T-helper 17 cell (primary cell): ENCODE results near the gene NPVF. TPM values are rescaled to one million over a fixed set of nuclear protein-coding genes. Genes with fewer than 3 reads are reported as not detected.

Experiments
- ATAC-seq: fragments of 150-1000 bp; cut with Tn5 transposase; 2 replicates; pipeline ENCODE4 v1.10.0; 2021; ENCODE audit warnings: mild to moderate bottlenecking, moderate library complexity
- DNase-seq, 3 donors: peaks; one replicate each; pipeline versions ENCODE4 v3.0.0 to v3.0.0-alpha.2; 2020 to 2021
- H3K9me3 ChIP-seq: one replicate; pipeline ENCODE4 v1.7.0; 2013; ENCODE audit warnings: low read length, mild to moderate bottlenecking; ENCODE audit not compliant: control insufficient read depth, poor library complexity, severe bottlenecking
- H3K27ac Mint-ChIP-seq: one replicate; pipeline ENCODE4 v1.8.0; 2022; ENCODE audit warnings: mild to moderate bottlenecking, moderate library complexity, mixed read lengths
- H3K27me3 Mint-ChIP-seq: one replicate; pipeline ENCODE4 v1.8.0; 2022; ENCODE audit warnings: mixed read lengths
- H3K36me3 Mint-ChIP-seq: one replicate; pipeline ENCODE4 v1.8.0; 2022; ENCODE audit warnings: low read depth, mixed read lengths
- H3K4me1 Mint-ChIP-seq: one replicate; pipeline ENCODE4 v1.8.0; 2022; ENCODE audit warnings: mild to moderate bottlenecking, mixed read lengths
- H3K4me3 Mint-ChIP-seq: one replicate; pipeline ENCODE4 v1.8.0; 2022; ENCODE audit warnings: mild to moderate bottlenecking, moderate library complexity, mixed read lengths
- total RNA-seq, 4 donors: library from RNA in 2 of 4; stranded (reverse) in 2 of 4; gene quantifications; one replicate each; pipeline ENCODE4 v1.2.3 and lab custom pipeline; 2022 to 2026

The NPVF gene, protein sequence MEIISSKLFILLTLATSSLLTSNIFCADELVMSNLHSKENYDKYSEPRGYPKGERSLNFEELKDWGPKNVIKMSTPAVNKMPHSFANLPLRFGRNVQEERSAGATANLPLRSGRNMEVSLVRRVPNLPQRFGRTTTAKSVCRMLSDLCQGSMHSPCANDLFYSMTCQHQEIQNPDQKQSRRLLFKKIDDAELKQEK
- total RNA-seq (not detected), total RNA-seq (lab: John Stamatoyannopoulos, UW) (0 reads per million in 2 donors)

DNA sequence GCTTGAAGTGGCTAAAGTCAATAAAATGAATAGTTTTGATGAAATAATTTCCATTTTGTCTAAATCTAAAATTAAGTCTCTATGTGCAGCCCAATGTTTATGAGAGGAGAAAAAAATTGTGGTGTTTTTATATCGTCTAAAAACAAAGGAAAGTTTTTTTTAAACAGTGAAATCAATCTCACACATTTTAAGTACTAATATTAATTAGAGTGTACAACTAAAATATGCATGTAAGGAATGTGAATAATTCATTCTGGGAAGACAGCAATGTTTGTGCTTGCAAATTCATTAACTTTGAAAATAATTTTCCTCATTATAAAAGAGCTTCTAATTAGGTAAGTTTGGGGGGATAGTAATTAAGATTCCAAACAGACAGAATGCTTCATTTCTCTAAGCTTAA, at the start of gene NPVF:
TSS of gene NPVF (minus strand) at position 101 of the 400 bp plus-strand sequence. CDS start at position 54, 47 bp downstream.
- ATAC-seq (no peak), DNase-seq (no peak)
- Mint-ChIP-seq H3K4me3 (no peak within 1 kb of the TSS), H3K36me3 (peaks cover 2% of the 10 kb centered on the region), H3K27me3 (peaks cover 54% of the 10 kb centered on the region), H3K4me1 (no peaks in the 10 kb centered on the region), H3K27ac (no peak within 1 kb of the TSS)
- peaks cover 2% of the 10 kb centered on the region for H3K9me3 ChIP-seq

DNA sequence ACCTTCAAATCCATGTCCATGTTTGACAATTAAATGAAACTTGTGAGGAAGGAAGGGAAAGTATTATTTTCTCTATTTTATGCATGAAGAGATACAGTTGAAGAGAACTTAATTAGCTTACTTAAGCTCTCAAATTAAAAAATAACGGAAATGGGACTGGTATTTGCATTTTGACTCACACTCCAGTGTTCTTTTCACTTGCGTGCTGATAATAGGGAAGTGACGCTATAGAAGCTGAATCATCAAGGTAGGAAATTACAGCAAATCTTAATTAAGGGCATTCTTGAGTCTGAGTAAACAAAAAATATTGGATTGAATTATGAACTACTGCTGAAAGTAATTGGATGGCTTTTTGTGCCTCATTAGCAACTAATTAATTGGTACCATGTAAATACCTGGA, 44.0 kb upstream of the NPVF start:
- no peaks in the 10 kb centered on the region for H3K4me1 Mint-ChIP-seq
- H3K9me3 ChIP-seq: no peaks in the 10 kb centered on the region
- ATAC-seq (no peak), DNase-seq (no peak)
- H3K27ac Mint-ChIP-seq: no peak overlapping the region
- no peak overlapping the region for H3K4me3 Mint-ChIP-seq
- no peaks in the 10 kb centered on the region for H3K36me3 Mint-ChIP-seq
- H3K27me3 Mint-ChIP-seq: peaks cover 38% of the 10 kb centered on the region

DNA sequence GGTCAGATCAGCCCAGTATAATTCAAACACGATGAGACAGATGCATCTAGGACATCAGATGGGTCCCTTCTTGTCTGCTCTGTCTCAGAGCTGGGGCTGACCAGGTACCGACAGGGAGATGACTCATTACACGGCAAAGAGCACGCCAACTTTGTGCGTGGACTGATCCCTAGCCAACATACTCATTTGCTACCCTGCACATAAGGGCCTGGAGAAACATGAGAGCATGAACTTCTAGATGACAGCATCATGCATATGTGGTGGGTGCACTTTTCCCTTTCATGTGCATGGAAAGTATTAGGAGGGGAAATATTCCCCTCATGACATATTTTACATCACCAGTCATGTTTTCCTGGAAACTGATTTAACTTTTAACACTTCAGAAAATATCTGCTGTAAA, 35.1 kb upstream of the NPVF start:
- Mint-ChIP-seq H3K4me3 (no peak overlapping the region), H3K27me3 (peaks cover 40% of the 10 kb centered on the region), H3K27ac (no peak overlapping the region), H3K36me3 (peaks cover 5% of the 10 kb centered on the region), H3K4me1 (peaks cover 10% of the 10 kb centered on the region)
- no peaks in the 10 kb centered on the region for H3K9me3 ChIP-seq
- no peak for ATAC-seq
- DNase-seq: no peak

DNA sequence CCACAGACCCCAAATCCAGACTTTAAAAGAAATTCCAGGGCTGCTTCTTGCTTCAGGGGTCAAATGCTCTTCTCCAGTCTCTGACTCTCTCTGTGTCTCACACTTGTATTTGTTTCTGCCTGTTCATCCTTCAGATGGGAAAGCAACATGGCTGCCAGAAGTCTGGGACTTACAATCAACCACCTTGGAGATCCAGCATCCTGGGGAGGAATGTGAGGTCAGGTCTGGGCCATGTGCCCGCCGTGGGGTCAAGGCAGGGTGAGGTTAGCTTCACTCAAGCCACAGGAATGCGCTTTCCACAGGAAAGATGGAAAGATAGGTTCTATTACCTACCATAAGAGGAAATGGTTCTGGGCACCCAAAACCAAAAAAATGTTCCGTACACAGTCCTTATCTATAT, 34.3 kb upstream of the NPVF start:
- Mint-ChIP-seq H3K27me3 (peaks cover 40% of the 10 kb centered on the region), H3K36me3 (peaks cover 5% of the 10 kb centered on the region), H3K27ac (no peak overlapping the region), H3K4me3 (no peak overlapping the region), H3K4me1 (peaks cover 10% of the 10 kb centered on the region)
- no peak for ATAC-seq
- no peak for DNase-seq
- H3K9me3 ChIP-seq: no peaks in the 10 kb centered on the region

DNA sequence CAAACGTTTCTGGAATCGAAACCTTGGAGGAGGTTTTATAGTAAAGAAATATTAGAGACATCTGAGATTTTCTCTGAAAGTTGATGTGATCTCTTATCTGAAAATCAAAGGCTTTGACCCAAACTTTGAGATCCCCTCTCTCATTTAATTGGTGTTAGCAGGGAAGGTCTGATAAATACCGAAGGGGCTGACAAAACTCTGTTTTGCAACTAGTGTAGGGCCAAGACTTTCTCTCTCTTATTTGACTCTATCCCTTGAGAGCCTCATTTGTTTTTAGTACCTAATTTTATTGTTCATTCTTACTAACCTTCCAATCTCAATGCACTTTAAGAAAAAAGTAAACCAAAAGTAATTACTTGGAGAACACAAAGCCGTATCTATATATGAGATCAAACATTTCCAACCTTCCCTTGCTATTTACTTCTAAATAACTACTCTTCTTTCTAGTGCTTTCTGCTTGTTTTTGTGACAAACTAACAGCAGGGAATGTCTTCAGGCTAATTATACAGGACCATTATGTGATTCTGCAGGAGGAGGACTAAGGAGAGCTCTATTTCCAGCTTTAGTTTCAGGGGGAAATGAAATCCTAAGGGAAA, 33.4 kb upstream of the NPVF start:
- no peak for ATAC-seq
- peaks cover 40% of the 10 kb centered on the region for H3K27me3 Mint-ChIP-seq
- no peaks in the 10 kb centered on the region for H3K9me3 ChIP-seq
- H3K4me1 Mint-ChIP-seq: peaks cover 10% of the 10 kb centered on the region
- H3K36me3 Mint-ChIP-seq: peaks cover 5% of the 10 kb centered on the region
- peak overlapping the region; percentile 70 for H3K4me3 Mint-ChIP-seq
- H3K27ac Mint-ChIP-seq: peak overlapping the region; percentile 62
- no peak for DNase-seq

DNA sequence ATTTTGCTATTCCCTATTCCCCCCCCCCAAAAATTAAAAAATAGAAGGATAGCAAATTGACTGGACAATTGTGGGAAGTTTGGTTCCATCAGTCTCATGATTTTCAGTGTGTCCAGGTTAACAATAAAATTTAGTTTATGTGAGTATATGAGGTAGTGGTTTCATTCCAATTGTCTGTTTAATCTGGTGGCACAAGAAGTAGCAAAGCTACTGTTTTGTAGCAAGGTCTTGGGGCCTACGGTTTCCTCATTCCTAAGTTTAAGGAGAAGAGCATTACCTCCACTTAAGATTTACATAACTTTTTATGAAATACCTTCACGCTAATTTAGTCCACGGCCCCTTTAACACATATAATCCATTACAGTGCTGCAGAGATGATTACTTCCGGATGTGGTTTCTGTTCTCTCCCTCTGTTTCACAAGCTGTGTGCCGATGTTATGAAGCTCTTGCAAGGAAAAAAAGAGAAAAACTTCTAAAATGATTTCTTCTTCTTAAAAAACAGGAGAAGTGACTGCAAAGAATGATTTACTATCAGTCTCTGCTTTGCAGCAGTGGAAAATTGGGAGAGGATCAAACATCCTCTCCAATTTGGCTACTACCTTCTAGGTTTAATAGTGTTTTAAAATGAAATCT, 32.7 kb upstream of the NPVF start:
- Mint-ChIP-seq H3K36me3 (peaks cover 5% of the 10 kb centered on the region), H3K27ac (peak overlapping the region; percentile 62), H3K27me3 (peaks cover 40% of the 10 kb centered on the region), H3K4me1 (peaks cover 10% of the 10 kb centered on the region), H3K4me3 (peak overlapping the region; percentile 70)
- no peaks in the 10 kb centered on the region for H3K9me3 ChIP-seq
- DNase-seq (no peak), ATAC-seq (peak; percentile 80)

DNA sequence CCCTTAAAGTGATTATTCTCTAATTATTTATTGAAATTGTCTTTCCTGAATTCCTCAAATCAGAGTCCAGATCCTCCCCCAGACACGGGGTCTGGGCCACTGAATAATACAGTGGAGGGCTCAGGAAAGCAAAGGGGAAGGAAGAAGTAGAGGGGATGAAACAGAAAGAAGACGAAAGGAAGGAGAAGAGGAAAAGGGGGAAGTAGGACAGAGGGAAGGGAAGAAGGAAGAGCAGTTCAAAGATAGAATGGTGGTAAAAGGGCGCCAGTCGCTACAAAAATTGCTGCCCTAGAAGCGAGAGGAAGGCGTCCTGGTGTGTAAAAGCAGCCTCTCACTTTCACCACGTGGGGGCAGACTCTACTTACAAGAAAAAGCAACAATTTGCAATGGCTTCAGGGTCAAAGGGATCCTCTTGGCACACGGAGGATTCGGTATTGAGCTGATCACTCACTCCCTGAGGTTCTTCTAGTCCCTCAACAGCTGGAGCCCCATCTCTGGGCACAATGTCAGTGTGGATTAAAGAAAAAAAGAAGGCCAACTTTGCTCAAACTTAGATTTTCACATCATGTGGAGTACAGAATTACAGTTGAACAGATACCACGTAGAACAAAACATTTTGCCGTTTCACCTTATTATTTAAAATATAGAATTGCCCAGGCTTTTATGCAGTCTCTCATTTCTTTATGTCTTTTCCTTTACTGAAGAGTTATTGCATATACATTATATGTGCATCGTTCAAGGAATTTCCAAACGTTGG, 31.4 kb upstream of the NPVF start:
- Mint-ChIP-seq H3K36me3 (peaks cover 5% of the 10 kb centered on the region), H3K27ac (peak overlapping the region; percentile 32), H3K4me3 (no peak overlapping the region), H3K4me1 (peaks cover 10% of the 10 kb centered on the region), H3K27me3 (peaks cover 43% of the 10 kb centered on the region)
- no peaks in the 10 kb centered on the region for H3K9me3 ChIP-seq
- ATAC-seq: peak; percentile 82
- DNase-seq: peak; percentile 13 to 38 (median 16)

DNA sequence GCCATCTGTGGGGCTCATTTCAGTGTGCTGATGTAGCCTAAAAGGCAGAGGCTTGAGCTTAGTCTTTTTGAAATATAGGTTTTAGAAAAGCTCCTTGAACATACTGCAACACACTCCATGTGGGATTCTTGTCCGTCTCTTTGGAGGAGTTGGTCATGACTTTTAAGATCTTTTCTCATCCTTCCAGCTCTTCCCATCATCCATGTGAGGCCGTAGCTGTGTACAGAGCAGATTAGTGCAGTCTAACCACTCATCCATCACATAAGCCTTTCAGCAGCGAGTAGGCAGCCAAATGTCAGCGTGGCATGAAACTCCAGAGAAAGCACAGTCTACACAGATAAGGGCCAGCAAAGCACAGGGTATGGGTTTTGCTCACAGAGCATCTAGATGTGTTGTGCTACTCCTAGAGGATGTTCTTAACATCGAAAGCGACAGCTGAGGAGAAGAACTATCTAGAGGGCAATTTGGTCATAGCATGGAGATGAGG, 28.1 kb upstream of the NPVF start:
- Mint-ChIP-seq H3K4me1 (peaks cover 8% of the 10 kb centered on the region), H3K36me3 (no peaks in the 10 kb centered on the region), H3K27me3 (peaks cover 31% of the 10 kb centered on the region), H3K4me3 (no peak overlapping the region), H3K27ac (no peak overlapping the region)
- ATAC-seq (no peak), DNase-seq (no peak)
- H3K9me3 ChIP-seq: no peaks in the 10 kb centered on the region

DNA sequence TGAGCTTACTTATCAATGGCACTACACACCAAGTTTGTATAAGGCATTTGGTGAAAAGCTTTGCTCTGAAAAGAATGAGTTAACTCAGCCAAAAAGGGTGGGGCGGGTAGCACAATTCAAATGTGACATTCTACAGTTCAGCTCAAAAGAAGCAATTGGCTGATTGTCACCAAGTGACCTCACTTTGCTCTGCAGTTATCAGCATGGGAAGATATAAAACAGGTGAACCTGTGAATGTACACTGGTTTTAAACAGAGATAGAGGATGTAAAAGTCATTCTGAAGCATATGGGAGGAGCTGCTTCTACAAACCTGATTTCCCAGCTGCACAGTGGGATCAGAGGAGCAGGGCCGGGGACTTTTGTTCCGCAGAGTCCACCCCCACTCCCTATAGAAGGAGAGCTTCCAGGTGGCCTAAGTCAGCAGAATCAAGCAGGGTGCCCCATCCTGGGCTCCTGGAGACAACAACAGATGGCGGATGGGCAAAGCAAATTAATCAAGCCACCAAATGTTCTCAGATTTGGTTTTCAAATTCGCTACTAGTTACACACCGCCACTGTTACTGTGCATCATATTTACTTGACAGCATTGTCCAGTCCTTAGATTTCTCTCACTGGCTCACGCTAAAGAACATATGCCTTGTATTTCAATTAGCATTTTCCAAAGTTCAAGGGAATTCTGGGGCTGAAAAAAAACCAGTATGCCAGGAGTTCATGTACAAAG, 27.5 kb upstream of the NPVF start:
- DNase-seq: no peak
- H3K4me1 Mint-ChIP-seq: peaks cover 4% of the 10 kb centered on the region
- no peaks in the 10 kb centered on the region for H3K9me3 ChIP-seq
- peaks cover 34% of the 10 kb centered on the region for H3K27me3 Mint-ChIP-seq
- H3K36me3 Mint-ChIP-seq: no peaks in the 10 kb centered on the region
- no peak for ATAC-seq
- no peak overlapping the region for H3K27ac Mint-ChIP-seq
- H3K4me3 Mint-ChIP-seq: no peak overlapping the region

DNA sequence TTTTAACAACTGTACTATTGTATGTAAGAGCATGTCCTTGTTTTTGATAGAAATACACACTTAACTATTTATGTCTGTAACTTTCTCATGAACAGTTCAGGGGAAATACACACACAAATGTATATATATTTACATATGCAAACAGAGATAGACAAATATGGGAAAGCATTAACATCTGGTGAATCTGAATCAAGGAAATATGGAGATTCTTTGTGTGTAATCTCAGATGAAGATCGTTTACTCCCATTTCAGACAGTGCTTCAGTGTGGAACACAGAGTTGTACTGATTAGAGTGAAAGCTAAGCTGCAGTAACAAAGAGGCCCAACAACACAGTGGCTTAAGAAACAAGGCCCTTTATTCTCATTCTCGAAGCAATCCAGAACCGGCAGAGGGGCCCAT, 26.3 kb upstream of the NPVF start:
- Mint-ChIP-seq H3K4me3 (no peak overlapping the region), H3K4me1 (peaks cover 3% of the 10 kb centered on the region), H3K27me3 (peaks cover 45% of the 10 kb centered on the region), H3K36me3 (no peaks in the 10 kb centered on the region), H3K27ac (no peak overlapping the region)
- no peak for ATAC-seq
- DNase-seq: no peak
- H3K9me3 ChIP-seq: no peaks in the 10 kb centered on the region

DNA sequence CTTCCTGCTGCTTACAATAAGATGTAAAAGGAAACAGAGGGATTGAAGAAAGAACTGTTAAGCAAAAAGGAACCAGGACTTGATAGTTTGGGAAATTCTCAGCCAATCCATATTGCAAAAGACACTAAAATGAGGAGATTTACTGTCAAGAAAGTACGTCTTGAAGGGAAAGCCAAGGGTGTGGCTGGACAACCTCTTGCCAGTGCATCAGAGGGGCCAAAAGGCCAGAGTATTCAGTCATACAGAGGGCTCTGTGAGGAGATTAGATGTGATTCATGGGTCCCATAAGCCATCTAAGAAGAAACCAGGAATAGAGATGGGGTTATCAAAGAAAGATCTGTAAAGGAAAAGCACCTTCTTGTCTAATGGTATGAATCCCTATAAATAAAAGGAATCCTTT, 25.4 kb upstream of the NPVF start:
- ATAC-seq (no peak), DNase-seq (no peak)
- Mint-ChIP-seq H3K4me1 (no peaks in the 10 kb centered on the region), H3K27ac (no peak overlapping the region), H3K36me3 (no peaks in the 10 kb centered on the region), H3K4me3 (no peak overlapping the region), H3K27me3 (peaks cover 41% of the 10 kb centered on the region)
- no peaks in the 10 kb centered on the region for H3K9me3 ChIP-seq

DNA sequence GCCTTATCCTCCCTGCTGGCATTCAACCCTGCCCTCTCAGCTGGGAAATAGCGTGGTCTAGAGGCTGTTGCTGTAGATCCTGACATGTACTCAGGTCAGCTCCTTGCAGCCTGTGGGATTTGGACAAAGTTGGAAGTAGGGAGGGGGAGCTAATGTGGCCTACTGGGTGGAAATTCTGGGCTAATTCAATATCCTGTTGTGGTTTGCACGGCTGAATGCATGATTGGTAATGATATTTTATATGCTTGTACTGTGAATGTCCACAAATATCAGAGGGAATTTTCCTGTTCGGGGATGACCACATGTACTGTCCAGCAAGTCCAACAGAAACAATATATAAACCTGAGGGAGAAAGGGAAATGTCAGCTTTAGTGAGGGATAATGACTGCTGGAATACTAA, 22.1 kb upstream of the NPVF start:
- H3K36me3 Mint-ChIP-seq: no peaks in the 10 kb centered on the region
- H3K4me1 Mint-ChIP-seq: no peaks in the 10 kb centered on the region
- no peak overlapping the region for H3K4me3 Mint-ChIP-seq
- no peak overlapping the region for H3K27ac Mint-ChIP-seq
- no peaks in the 10 kb centered on the region for H3K9me3 ChIP-seq
- ATAC-seq (no peak), DNase-seq (no peak)
- H3K27me3 Mint-ChIP-seq: peaks cover 58% of the 10 kb centered on the region

DNA sequence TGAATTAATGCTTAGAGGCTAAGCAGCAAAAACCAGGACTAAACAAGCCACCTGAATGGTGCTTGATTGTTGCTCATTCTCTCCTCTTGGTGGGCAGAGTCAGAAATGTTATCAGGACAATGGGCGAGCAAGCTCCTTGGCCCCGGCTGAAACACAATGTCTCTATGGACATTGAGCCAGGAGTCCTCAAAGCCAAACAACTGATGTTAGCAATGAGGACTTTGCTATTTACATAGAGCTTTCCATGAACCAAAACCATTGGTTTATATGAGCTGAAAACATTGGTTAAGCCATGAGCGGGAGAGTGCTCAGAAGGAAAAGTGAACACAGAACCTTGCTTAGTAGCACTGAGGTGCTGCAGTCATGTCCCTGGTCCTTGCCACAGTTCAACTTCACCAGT, 21.5 kb upstream of the NPVF start:
- no peak for DNase-seq
- Mint-ChIP-seq H3K4me3 (no peak overlapping the region), H3K4me1 (no peaks in the 10 kb centered on the region), H3K36me3 (no peaks in the 10 kb centered on the region), H3K27ac (no peak overlapping the region), H3K27me3 (peaks cover 59% of the 10 kb centered on the region)
- no peak for ATAC-seq
- H3K9me3 ChIP-seq: no peaks in the 10 kb centered on the region
